ENCODE results near the gene NEUROD2. TPM values are rescaled to one million over a fixed set of nuclear protein-coding genes. Genes with fewer than 3 reads are reported as not detected.

Gene NEUROD2
- total RNA-seq, 2 donors from 2014 or later: not detected

DNA sequence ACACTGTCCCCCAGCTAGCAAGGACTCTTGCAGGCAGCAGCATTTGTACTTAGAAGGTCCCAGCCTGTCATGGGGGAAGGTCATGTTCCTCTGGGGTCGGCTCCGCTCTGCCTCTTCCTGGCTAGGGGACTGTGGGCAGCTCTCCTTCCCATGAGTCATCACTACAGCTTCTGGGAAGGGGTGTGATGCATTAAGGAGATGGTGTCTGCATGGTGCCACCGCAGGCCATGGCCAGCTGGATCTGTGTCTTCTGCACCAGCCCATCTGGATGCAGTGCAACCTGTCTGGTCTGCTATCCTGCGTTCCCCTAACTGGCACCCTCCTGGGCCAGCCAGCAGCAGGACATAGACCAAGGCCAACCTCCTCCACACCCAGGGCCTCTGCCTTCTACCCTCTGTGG is 35.6 kb upstream of the NEUROD2 start:
- no peaks in the 10 kb centered on the region for H3K36me3 ChIP-seq (replicated peaks in 1 of 2; ENCODE audit: insufficient read depth in 1 of 2, low read depth in 2 of 2)
- no peak for ATAC-seq
- peaks cover 39% of the 10 kb centered on the region for H3K4me1 ChIP-seq
- no peaks in the 10 kb centered on the region for H3K9me3 ChIP-seq
- H3K4me3 ChIP-seq: no peak overlapping the region
- H3K27me3 ChIP-seq: no peaks in the 10 kb centered on the region
- WGBS, 2 donors: 74% methylated on average over 4 of the region's 4 CpGs; no CpG with 5 or more reads in 1 of the 2 donors
- DNase-seq: no peak
- no peak overlapping the region for H3K27ac ChIP-seq
- TF ChIP-seq POLR2A (IDR thresholded peaks at IDR 0.05): no peak
- TF ChIP-seq, protein P1, sequence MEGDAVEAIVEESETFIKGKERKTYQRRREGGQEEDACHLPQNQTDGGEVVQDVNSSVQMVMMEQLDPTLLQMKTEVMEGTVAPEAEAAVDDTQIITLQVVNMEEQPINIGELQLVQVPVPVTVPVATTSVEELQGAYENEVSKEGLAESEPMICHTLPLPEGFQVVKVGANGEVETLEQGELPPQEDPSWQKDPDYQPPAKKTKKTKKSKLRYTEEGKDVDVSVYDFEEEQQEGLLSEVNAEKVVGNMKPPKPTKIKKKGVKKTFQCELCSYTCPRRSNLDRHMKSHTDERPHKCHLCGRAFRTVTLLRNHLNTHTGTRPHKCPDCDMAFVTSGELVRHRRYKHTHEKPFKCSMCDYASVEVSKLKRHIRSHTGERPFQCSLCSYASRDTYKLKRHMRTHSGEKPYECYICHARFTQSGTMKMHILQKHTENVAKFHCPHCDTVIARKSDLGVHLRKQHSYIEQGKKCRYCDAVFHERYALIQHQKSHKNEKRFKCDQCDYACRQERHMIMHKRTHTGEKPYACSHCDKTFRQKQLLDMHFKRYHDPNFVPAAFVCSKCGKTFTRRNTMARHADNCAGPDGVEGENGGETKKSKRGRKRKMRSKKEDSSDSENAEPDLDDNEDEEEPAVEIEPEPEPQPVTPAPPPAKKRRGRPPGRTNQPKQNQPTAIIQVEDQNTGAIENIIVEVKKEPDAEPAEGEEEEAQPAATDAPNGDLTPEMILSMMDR (IDR thresholded peaks at IDR 0.05): no peak
- intact Hi-C loops (cut with DNase I): no loop called here

DNA sequence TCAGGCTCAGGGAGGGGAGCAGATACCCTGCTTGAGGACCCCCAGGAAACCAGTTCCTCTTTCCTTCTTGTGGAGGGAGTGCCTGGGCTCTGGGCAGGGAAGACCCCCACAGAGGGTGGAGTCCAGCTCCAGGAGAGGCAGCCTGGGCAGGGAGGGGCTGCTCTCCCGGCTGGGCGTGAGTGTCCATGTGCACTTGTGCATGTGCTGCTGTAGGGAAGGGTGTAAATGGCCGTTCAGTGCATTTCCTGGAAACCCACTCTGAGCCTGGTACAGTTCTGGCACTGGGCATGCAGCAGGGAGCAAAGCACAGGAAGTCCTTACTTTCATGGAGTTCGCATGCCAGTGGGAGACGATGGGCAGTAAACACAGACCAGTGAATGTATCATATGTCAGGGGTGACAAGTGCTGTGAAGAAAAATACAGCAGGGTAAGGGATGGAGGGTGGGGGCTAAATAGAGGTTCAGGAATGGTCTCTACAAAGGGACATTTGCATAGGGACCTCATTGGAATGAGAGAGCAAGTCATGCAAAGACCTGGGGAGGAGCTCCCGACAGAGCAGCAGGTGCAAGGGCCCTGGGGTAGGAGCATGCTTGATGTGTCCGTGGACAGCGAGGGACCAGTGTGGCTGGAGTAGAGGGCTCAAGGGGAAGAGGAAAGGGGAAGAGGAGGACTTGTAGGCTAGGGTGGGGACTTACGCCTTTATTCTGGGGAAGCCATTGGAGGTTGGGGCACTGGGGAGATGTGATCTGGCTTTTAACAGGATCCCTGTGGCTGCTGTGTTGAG is 34.8 kb upstream of the NEUROD2 start:
- no peak overlapping the region for H3K4me3 ChIP-seq
- peaks cover 47% of the 10 kb centered on the region for H3K4me1 ChIP-seq
- H3K9me3 ChIP-seq: no peaks in the 10 kb centered on the region
- TF ChIP-seq, protein P1 (IDR thresholded peaks at IDR 0.05): no peak
- TF ChIP-seq POLR2A (IDR thresholded peaks at IDR 0.05): no peak
- intact Hi-C loops (cut with DNase I): no loop called here
- no peak for DNase-seq
- no peaks in the 10 kb centered on the region for H3K36me3 ChIP-seq (replicated peaks in 1 of 2; ENCODE audit: insufficient read depth in 1 of 2, low read depth in 2 of 2)
- 80 to 85% methylated on average over 9 of the region's 9 CpGs for WGBS, 2 donors
- ATAC-seq: no peak
- no peaks in the 10 kb centered on the region for H3K27me3 ChIP-seq
- H3K27ac ChIP-seq: no peak overlapping the region

DNA sequence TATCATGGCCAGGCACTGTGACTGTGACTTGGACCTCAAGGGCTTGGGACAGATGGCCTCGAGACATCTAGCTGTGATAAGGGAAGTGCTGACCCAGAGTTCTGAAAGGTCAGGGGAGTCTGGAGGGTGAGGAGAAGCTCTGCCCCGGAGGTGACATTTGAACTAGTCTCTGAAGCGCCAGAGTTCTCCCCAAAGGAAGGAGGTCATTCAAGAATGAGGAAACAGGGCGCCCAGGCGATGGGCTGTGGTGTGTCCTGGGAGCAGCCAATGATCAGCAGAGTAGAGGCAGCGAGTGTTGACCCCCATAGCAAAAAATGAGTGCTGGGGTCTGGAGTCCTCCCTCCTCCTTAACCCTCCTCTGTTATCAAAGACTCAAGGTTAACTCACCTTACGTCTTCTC is 34.2 kb upstream of the NEUROD2 start:
- TF ChIP-seq POLR2A (IDR thresholded peaks at IDR 0.05): no peak
- TF ChIP-seq, protein P1 (IDR thresholded peaks at IDR 0.05): no peak
- no peaks in the 10 kb centered on the region for H3K9me3 ChIP-seq
- H3K4me3 ChIP-seq: no peak overlapping the region
- H3K27me3 ChIP-seq: no peaks in the 10 kb centered on the region
- peaks cover 49% of the 10 kb centered on the region for H3K4me1 ChIP-seq
- no peak overlapping the region for H3K27ac ChIP-seq
- DNase-seq (no peak), ATAC-seq (no peak)
- no peaks in the 10 kb centered on the region for H3K36me3 ChIP-seq (replicated peaks in 1 of 2; ENCODE audit: insufficient read depth in 1 of 2, low read depth in 2 of 2)
- WGBS, 2 donors: 56 to 72% methylated on average over 6 to 7 of the region's 7 CpGs
- intact Hi-C loops (cut with DNase I): no loop called here

DNA sequence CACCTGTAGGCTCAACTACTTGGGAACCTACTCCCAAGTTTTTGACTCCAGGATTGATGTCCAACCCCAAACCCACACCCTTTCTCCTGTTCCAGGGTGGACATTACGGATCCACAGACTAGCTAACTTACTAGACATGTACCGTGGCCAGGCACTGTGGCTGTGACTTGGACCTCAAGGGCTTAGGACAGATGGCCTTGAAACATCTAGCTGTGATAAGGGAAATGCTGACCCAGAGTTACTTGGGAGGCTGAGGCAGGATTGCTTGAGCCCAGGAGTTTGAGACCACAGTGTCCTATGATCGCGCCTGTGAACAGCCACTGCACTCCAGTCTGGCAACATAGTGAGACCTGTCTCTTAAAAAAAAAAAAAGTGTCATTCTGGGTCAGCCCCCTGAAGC is 33.4 kb upstream of the NEUROD2 start:
- ATAC-seq: no peak
- WGBS, 2 donors: 66 to 79% methylated on average over 4 of the region's 4 CpGs
- H3K27me3 ChIP-seq: no peaks in the 10 kb centered on the region
- no peak overlapping the region for H3K27ac ChIP-seq
- TF ChIP-seq, protein P1 (IDR thresholded peaks at IDR 0.05): no peak
- TF ChIP-seq POLR2A (IDR thresholded peaks at IDR 0.05): no peak
- H3K4me3 ChIP-seq: no peak overlapping the region
- H3K4me1 ChIP-seq: peaks cover 56% of the 10 kb centered on the region
- no peaks in the 10 kb centered on the region for H3K36me3 ChIP-seq (replicated peaks in 1 of 2; ENCODE audit: insufficient read depth in 1 of 2, low read depth in 2 of 2)
- DNase-seq: no peak
- intact Hi-C loops (cut with DNase I): no loop called here
- H3K9me3 ChIP-seq: no peaks in the 10 kb centered on the region

DNA sequence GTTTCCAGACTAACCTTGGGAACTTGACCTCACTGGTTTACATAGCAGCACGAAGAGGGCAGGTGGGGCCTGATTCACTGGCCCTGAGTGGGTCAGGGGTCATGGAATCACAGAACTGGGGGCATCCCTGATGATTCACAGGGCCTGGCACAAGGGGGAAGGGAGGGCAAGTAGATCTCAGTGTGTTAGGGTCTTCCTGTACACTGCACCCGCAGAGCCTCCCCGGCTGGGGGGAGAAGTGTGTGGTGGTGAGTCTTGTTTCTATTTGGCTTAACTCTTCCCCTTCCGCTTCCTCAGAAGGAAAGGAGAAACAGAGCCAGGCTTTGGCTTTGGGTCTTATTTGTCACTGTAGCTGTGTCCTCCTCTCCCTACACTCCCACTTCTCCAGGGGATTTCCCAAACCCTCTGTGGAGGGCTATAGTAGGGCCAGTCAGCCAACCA is 32.9 kb upstream of the NEUROD2 start:
- H3K27me3 ChIP-seq: no peaks in the 10 kb centered on the region
- WGBS, 2 donors: 43 to 56% methylated on average over 4 of the region's 4 CpGs
- DNase-seq (no peak), ATAC-seq (no peak)
- TF ChIP-seq, protein P1 (IDR thresholded peaks at IDR 0.05): no peak
- TF ChIP-seq POLR2A (IDR thresholded peaks at IDR 0.05): no peak
- no peak overlapping the region for H3K27ac ChIP-seq
- H3K36me3 ChIP-seq (replicated peaks in 1 of 2; ENCODE audit: insufficient read depth in 1 of 2, low read depth in 2 of 2): no peaks in the 10 kb centered on the region
- H3K4me1 ChIP-seq: peaks cover 57% of the 10 kb centered on the region
- no peak overlapping the region for H3K4me3 ChIP-seq
- intact Hi-C loops (cut with DNase I): no loop called here
- H3K9me3 ChIP-seq: no peaks in the 10 kb centered on the region

All from body of pancreas (tissue), 4 donors.